Mesendoderm (in vitro differentiated cells): Measurements from ENCODE around the gene SOD2.

ENCODE experiments used
- DNase-seq: peaks from one replicate; pipeline ENCODE4 v3.0.0; 2013
- H2AK5ac ChIP-seq: 2 replicates; pipeline ENCODE4 v1.6.1; 2013; ENCODE audit warnings: low read length, inconsistent platforms
- H2BK120ac ChIP-seq: 2 replicates; pipeline ENCODE4 v1.6.1; 2013; ENCODE audit warnings: low read depth, mild to moderate bottlenecking, low read length, moderate library complexity, mixed read lengths
- H2BK15ac ChIP-seq: replicated peaks from 2 replicates; pipeline ENCODE4 v1.6.1; 2013; ENCODE audit warnings: low read depth, mild to moderate bottlenecking, moderate library complexity
- H2BK5ac ChIP-seq: 2 replicates; pipeline ENCODE4 v1.6.1; 2013; ENCODE audit warnings: low read length, inconsistent platforms
- H3K18ac ChIP-seq: 2 replicates; pipeline ENCODE4 v1.6.1; 2013; ENCODE audit warnings: mild to moderate bottlenecking, low read length, mixed read lengths
- H3K23ac ChIP-seq: one replicate; pipeline ENCODE4 v1.6.1; 2013; ENCODE audit warnings: low read length
- H3K27ac ChIP-seq: 2 replicates; pipeline ENCODE4 v1.5.1; 2013; ENCODE audit warnings: low read depth, mild to moderate bottlenecking, inconsistent platforms, low read length, moderate library complexity
- H3K27me3 ChIP-seq: 2 replicates; pipeline ENCODE4 v1.6.1; 2013; ENCODE audit warnings: low read length, control low read depth, mild to moderate bottlenecking, inconsistent platforms; ENCODE audit not compliant: insufficient read depth, poor library complexity
- H3K36me3 ChIP-seq: 2 replicates; pipeline ENCODE4 v1.6.1; 2013; ENCODE audit warnings: low read length, inconsistent platforms; ENCODE audit not compliant: control insufficient read depth, insufficient read depth
- H3K4ac ChIP-seq: one replicate; pipeline ENCODE4 v1.6.1; 2013; ENCODE audit warnings: low read depth, mild to moderate bottlenecking, low read length, moderate library complexity
- H3K4me1 ChIP-seq: 2 replicates; pipeline ENCODE4 v1.6.1; 2013; ENCODE audit warnings: low read depth, low read length, inconsistent platforms; ENCODE audit not compliant: control insufficient read depth
- H3K4me2 ChIP-seq: 2 replicates; pipeline ENCODE4 v1.6.1; 2013; ENCODE audit warnings: low read length
- H3K4me3 ChIP-seq: 2 replicates; pipeline ENCODE4 v1.5.1; 2013; ENCODE audit warnings: mild to moderate bottlenecking, low read length
- H3K56ac ChIP-seq: one replicate; pipeline ENCODE4 v1.6.1; 2013; ENCODE audit warnings: low read length
- H3K79me1 ChIP-seq: 2 replicates; pipeline ENCODE4 v1.6.1; 2013; ENCODE audit warnings: low read length, inconsistent platforms
- H3K79me2 ChIP-seq: 2 replicates; pipeline ENCODE4 v1.6.1; 2013; ENCODE audit warnings: mild to moderate bottlenecking, low read length; ENCODE audit not compliant: control insufficient read depth, insufficient read depth
- H3K9ac ChIP-seq: 2 replicates; pipeline ENCODE4 v1.6.1; 2013; ENCODE audit warnings: low read length, inconsistent platforms
- H4K5ac ChIP-seq: one replicate; pipeline ENCODE4 v1.6.1; 2013; ENCODE audit warnings: low read length
- H4K8ac ChIP-seq: one replicate; pipeline ENCODE4 v1.6.1; 2013; ENCODE audit warnings: low read depth, mild to moderate bottlenecking, control low read depth, low read length, moderate library complexity
- WGBS: extraction: QIAGEN DNeasy Blood & Tissue Kit; methylation state at CpG from one replicate; pipeline ENCODE4 v1.1.7; 2013; ENCODE audit warnings: low lambda C conversion rate, missing lambda C conversion rate; ENCODE audit not compliant: insufficient coverage; ENCODE audit errors: extremely low coverage; 5-methylcytosine and 5-hydroxymethylcytosine counted together

Gene SOD2

DNA sequence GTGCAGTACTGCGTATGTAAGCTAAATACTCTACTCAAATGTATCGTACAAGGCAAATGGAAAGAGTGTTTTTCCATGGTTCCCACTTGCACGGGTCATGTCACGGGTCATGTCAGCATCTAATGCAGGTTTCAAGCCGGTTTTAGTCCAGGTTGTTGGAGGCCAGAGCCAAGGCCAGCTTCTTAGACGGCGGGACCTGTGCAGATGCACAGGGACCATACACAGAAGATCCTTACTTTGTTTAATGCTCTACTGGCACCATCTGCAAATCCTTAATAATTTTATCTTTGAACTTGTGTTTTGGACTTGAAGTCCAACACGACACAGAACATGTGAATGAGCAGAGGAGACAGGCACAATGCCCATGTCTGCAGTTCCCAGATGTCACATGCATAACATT, 42.7 kb downstream of the SOD2 start:
- no peak overlapping the region for H3K4me2 ChIP-seq
- H3K4ac ChIP-seq = no peak overlapping the region
- no CpG with 5 or more reads among the region's 8 CpGs for WGBS
- no peak overlapping the region for H2AK5ac ChIP-seq
- H3K79me2 ChIP-seq = no peaks in the 10 kb centered on the region
- H3K79me1 ChIP-seq = no peaks in the 10 kb centered on the region
- no peak overlapping the region for H3K18ac ChIP-seq
- no peak overlapping the region for H3K4me3 ChIP-seq
- H3K27me3 ChIP-seq = no peaks in the 10 kb centered on the region
- H4K8ac ChIP-seq = no peak overlapping the region
- no peak overlapping the region for H4K5ac ChIP-seq
- H3K36me3 ChIP-seq = no peaks in the 10 kb centered on the region
- H3K9ac ChIP-seq = no peak overlapping the region
- H3K23ac ChIP-seq = no peak overlapping the region
- H2BK120ac ChIP-seq = no peak overlapping the region
- H2BK15ac ChIP-seq = no peak overlapping the region
- H3K56ac ChIP-seq = no peak overlapping the region
- H2BK5ac ChIP-seq = no peak overlapping the region
- H3K27ac ChIP-seq = no peak overlapping the region
- no peaks in the 10 kb centered on the region for H3K4me1 ChIP-seq
- no peak for DNase-seq

DNA sequence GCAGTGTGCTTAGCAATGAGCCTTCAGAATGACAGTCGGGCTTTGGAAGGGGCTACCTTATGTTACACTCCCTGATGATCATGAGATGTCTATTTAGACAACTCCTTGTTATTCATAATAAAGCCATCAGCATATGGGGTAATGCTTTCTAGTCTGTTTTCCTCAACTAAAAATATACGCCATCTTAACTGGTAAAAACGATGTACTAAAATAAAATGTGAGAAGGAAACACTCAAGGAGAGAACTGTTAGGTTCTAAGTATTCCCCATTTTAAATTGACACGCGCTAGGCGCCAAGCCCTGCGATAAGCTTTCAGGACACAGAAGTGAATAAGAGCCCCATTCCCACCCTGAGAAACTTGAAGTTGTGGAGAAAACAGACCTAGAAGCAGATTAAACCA, 43.6 kb downstream of the SOD2 start:
- Histone ChIP-seq H3K4me3 (no peak overlapping the region), H3K56ac (no peak overlapping the region), H3K9ac (no peak overlapping the region), H3K18ac (no peak overlapping the region), H2AK5ac (no peak overlapping the region), H3K4ac (no peak overlapping the region), H2BK120ac (no peak overlapping the region), H4K8ac (no peak overlapping the region), H3K27me3 (no peaks in the 10 kb centered on the region), H3K23ac (no peak overlapping the region), H3K79me2 (no peaks in the 10 kb centered on the region), H3K79me1 (no peaks in the 10 kb centered on the region), H4K5ac (no peak overlapping the region), H3K36me3 (no peaks in the 10 kb centered on the region), H3K27ac (no peak overlapping the region), H2BK5ac (no peak overlapping the region), H3K4me1 (no peaks in the 10 kb centered on the region), H2BK15ac (no peak overlapping the region), H3K4me2 (no peak overlapping the region)
- no CpG with 5 or more reads among the region's 7 CpGs for WGBS
- no peak for DNase-seq

DNA sequence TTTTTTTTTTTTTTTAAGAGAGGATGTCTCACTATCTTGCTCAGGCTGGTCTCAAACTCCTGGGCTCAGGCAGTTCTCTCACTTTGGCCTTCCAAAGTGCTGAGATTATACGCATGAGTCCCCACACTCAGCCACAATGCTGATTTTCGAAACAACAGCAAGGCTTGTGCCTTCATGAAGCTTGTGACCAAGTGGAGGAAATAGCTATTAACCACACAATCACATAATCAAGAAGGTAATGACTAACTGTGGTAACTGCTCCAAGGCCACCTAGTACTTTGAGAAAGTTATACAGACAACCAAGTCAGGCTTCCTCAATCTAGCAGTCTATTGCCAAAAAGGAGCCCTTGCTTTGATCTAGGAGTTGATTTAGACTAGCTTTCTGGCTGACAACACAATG, 46.3 kb downstream of the SOD2 start:
- no peak for DNase-seq
- Histone ChIP-seq H3K27me3 (no peaks in the 10 kb centered on the region), H3K4ac (no peak overlapping the region), H3K9ac (no peak overlapping the region), H3K36me3 (no peaks in the 10 kb centered on the region), H3K4me3 (no peak overlapping the region), H3K79me1 (no peaks in the 10 kb centered on the region), H2BK5ac (no peak overlapping the region), H3K56ac (no peak overlapping the region), H3K27ac (no peak overlapping the region), H3K23ac (no peak overlapping the region), H2BK15ac (no peak overlapping the region), H2AK5ac (no peak overlapping the region), H2BK120ac (no peak overlapping the region), H3K4me1 (no peaks in the 10 kb centered on the region), H4K8ac (no peak overlapping the region), H3K79me2 (no peaks in the 10 kb centered on the region), H3K18ac (no peak overlapping the region), H3K4me2 (no peak overlapping the region), H4K5ac (no peak overlapping the region)
- WGBS = no CpG with 5 or more reads among the region's 2 CpGs

DNA sequence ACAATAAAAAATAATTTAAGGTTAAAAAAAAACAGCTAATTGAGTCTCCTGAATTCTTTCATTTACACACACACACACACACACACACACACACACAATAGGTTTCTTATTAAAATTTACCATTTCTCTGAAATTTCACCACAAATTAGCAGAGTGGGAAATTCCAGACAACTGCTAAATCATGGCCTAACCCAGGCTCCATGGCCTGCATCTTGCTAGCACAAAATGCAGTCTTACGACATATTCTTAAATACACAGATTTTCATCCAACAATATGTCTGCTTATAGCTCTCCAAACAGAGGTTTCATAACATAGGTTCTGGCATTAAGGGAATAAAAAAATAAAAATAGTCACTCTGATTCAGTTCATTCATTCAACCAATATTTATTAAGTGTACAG, 46.9 kb downstream of the SOD2 start:
- H2BK120ac ChIP-seq = no peak overlapping the region
- no peaks in the 10 kb centered on the region for H3K4me1 ChIP-seq
- no peaks in the 10 kb centered on the region for H3K36me3 ChIP-seq
- DNase-seq = no peak
- no peaks in the 10 kb centered on the region for H3K79me1 ChIP-seq
- no CpG with 5 or more reads among the region's 1 CpG for WGBS
- no peak overlapping the region for H2BK5ac ChIP-seq
- H3K27me3 ChIP-seq = no peaks in the 10 kb centered on the region
- H3K4ac ChIP-seq = no peak overlapping the region
- no peak overlapping the region for H3K4me2 ChIP-seq
- H3K56ac ChIP-seq = no peak overlapping the region
- H2AK5ac ChIP-seq = no peak overlapping the region
- H3K9ac ChIP-seq = no peak overlapping the region
- no peaks in the 10 kb centered on the region for H3K79me2 ChIP-seq
- no peak overlapping the region for H3K18ac ChIP-seq
- no peak overlapping the region for H3K23ac ChIP-seq
- no peak overlapping the region for H3K4me3 ChIP-seq
- no peak overlapping the region for H4K8ac ChIP-seq
- no peak overlapping the region for H3K27ac ChIP-seq
- no peak overlapping the region for H4K5ac ChIP-seq
- H2BK15ac ChIP-seq = no peak overlapping the region

DNA sequence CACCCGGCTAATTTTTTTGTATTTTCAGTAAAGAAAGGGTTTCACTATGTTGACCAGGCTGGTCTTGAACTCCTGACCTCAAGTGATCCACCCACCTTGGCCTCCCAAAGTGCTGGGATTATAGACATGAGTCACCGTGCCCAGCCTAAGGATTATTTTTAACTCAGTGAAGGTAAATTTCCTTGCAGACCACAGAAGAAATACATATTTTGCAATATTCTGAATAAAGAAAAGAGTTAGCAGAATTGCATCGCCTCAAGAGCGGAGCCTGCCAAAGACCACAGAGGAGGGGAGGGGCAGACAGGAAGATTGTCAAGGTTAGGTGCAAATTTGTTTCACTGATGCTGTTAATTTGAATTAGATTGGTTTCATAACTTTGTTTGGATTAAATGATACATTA, 47.4 kb downstream of the SOD2 start:
- no peak overlapping the region for H2BK5ac ChIP-seq
- no peaks in the 10 kb centered on the region for H3K79me2 ChIP-seq
- no peak overlapping the region for H2AK5ac ChIP-seq
- H4K5ac ChIP-seq = no peak overlapping the region
- no peaks in the 10 kb centered on the region for H3K4me1 ChIP-seq
- H3K27me3 ChIP-seq = no peaks in the 10 kb centered on the region
- no CpG with 5 or more reads among the region's 4 CpGs for WGBS
- no peak overlapping the region for H4K8ac ChIP-seq
- H3K4ac ChIP-seq = no peak overlapping the region
- no peak overlapping the region for H2BK15ac ChIP-seq
- no peak overlapping the region for H3K27ac ChIP-seq
- H3K4me2 ChIP-seq = no peak overlapping the region
- no peaks in the 10 kb centered on the region for H3K79me1 ChIP-seq
- no peak overlapping the region for H3K18ac ChIP-seq
- H3K23ac ChIP-seq = no peak overlapping the region
- no peaks in the 10 kb centered on the region for H3K36me3 ChIP-seq
- DNase-seq = no peak
- H3K9ac ChIP-seq = no peak overlapping the region
- no peak overlapping the region for H3K56ac ChIP-seq
- H2BK120ac ChIP-seq = no peak overlapping the region
- H3K4me3 ChIP-seq = no peak overlapping the region
